Smooth muscle cell (in vitro differentiated cells): ENCODE data around the gene INAFM2. TPM values are rescaled to one million over a fixed set of nuclear protein-coding genes. Genes with fewer than 3 reads are reported as not detected.

Experiments
- DNase-seq: peaks from one replicate; lab custom pipeline; 2025; ENCODE audit not compliant: unreplicated experiment; lab: John Stamatoyannopoulos, UW
- H2AFZ ChIP-seq: fragments of 200-600 bp; sonication (generic); 2 replicates; pipeline ENCODE4 v1.6.0; 2016; ENCODE audit warnings: antibody characterized with exemption, low read depth, mild to moderate bottlenecking
- H3F3A ChIP-seq: fragments of 200-600 bp; sonication (generic); 2 replicates; pipeline ENCODE4 v1.6.0; 2017; ENCODE audit warnings: antibody characterized with exemption, low read depth
- H3K27ac ChIP-seq: fragments of 200-600 bp; sonication (generic); 2 replicates; pipeline ENCODE4 v1.5.1; 2016; ENCODE audit warnings: low read depth, mild to moderate bottlenecking
- H3K27me3 ChIP-seq: fragments of 200-600 bp; sonication (generic); 2 replicates; pipeline ENCODE4 v1.6.1; 2016; ENCODE audit warnings: low read depth, mild to moderate bottlenecking
- H3K36me3 ChIP-seq: fragments of 200-600 bp; sonication (generic); 2 replicates; pipeline ENCODE4 v1.5.1; 2016; ENCODE audit warnings: low read depth
- H3K4me1 ChIP-seq: fragments of 200-600 bp; sonication (generic); 2 replicates; pipeline ENCODE4 v1.5.1; 2016; ENCODE audit warnings: low read depth
- H3K4me2 ChIP-seq: fragments of 200-600 bp; sonication (generic); 2 replicates; pipeline ENCODE4 v1.6.0; 2016; ENCODE audit warnings: mild to moderate bottlenecking
- H3K4me3 ChIP-seq: fragments of 200-600 bp; sonication (generic); 2 replicates; pipeline ENCODE4 v1.5.1; 2016; ENCODE audit warnings: mild to moderate bottlenecking
- H3K79me2 ChIP-seq: fragments of 200-600 bp; sonication (generic); 2 replicates; pipeline ENCODE4 v1.6.0; 2016; ENCODE audit warnings: low read depth, mild to moderate bottlenecking
- H3K9ac ChIP-seq: fragments of 200-600 bp; sonication (generic); 2 replicates; pipeline ENCODE4 v1.6.0; 2016; ENCODE audit warnings: low read depth
- H3K9me3 ChIP-seq: fragments of 200-600 bp; sonication (generic); replicated peaks from 2 replicates; pipeline ENCODE4 v1.5.1; 2016; ENCODE audit warnings: low read depth
- H4K20me1 ChIP-seq: fragments of 200-600 bp; sonication (generic); 2 replicates; pipeline ENCODE4 v1.6.0; 2016; ENCODE audit warnings: low read depth
- CTCF ChIP-seq: fragments of 200-600 bp; sonication (generic); IDR thresholded peaks from 2 replicates; pipeline ENCODE4 v1.5.1; 2017; ENCODE audit warnings: borderline replicate concordance, mild to moderate bottlenecking, antibody characterized with exemption; ENCODE audit not compliant: insufficient read depth, poor library complexity, severe bottlenecking
- WGBS: methylation state at CpG from one replicate; pipeline ENCODE4 v1.1.7; 2016; ENCODE audit warnings: low lambda C conversion rate; 5-methylcytosine and 5-hydroxymethylcytosine counted together
- polyA plus RNA-seq: library from polyadenylated mRNA; unstranded; fragments of >200 nt; fragmentation: Nextera tagmentation; extraction: Ambion mirVana; gene quantifications from 2 replicates; pipeline ENCODE4 v1.2.1, GENCODE V29; 2016
- total RNA-seq: library from RNA; depleted of rRNA; stranded (reverse); fragments of >200 nt; gene quantifications from 2 replicates; pipeline ENCODE4 v1.2.3, GENCODE V29; 2014

INAFM2 gene
- total and polyA plus RNA-seq, 2 experiments from 2014 or later, result 23.9 to 28.1 TPM

- H3F3A ChIP-seq, result peaks cover 7% of the 10 kb centered on the region
- no peak for TF ChIP-seq CTCF
- no peaks in the 10 kb centered on the region for H4K20me1 ChIP-seq
- H2AFZ ChIP-seq, result no peak overlapping the region
- no peak overlapping the region for H3K9ac ChIP-seq
- no peaks in the 10 kb centered on the region for H3K9me3 ChIP-seq
- DNase-seq, result no peak
- WGBS, result 97% methylated on average over 5 of the region's 5 CpGs
- H3K27ac ChIP-seq, result no peak overlapping the region
- no peak overlapping the region for H3K4me3 ChIP-seq
- no peak overlapping the region for H3K4me2 ChIP-seq
- peaks cover 24% of the 10 kb centered on the region for H3K4me1 ChIP-seq
- no peaks in the 10 kb centered on the region for H3K36me3 ChIP-seq
- H3K27me3 ChIP-seq, result peaks cover 44% of the 10 kb centered on the region
- no peaks in the 10 kb centered on the region for H3K79me2 ChIP-seq
Observed at GRCh38 chr15:40306371-40306770, 17.1 kb upstream of the INAFM2 start.

DNA sequence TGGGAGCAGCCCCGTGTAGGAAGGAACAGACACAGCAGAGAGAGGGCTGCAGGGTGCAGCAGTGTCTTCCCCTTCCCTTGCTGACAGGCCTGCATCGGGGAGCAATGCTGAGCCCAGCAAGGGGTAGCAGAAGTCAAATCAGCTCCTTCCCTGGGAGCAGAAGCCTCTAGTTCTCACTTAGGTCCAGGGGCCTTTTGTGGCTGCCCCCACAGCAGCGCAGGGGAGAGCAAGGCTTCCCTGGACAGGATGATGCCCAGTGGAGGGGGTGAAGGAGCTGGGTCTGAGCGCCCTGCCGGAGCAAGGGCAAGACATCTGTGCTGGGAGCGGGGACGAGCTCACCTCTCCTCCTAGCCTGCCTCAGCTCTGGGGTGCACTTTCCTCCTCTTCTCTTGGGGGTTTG is 16.6 kb upstream of the INAFM2 start:
- Histone ChIP-seq H3K4me1 (peaks cover 18% of the 10 kb centered on the region), H3K79me2 (no peaks in the 10 kb centered on the region), H3K9ac (no peak overlapping the region), H3K4me2 (peak overlapping the region; percentile 67), H3K27me3 (peaks cover 49% of the 10 kb centered on the region), H3F3A (peaks cover 7% of the 10 kb centered on the region), H3K9me3 (no peaks in the 10 kb centered on the region), H2AFZ (no peak overlapping the region), H3K27ac (no peak overlapping the region), H3K4me3 (no peak overlapping the region), H3K36me3 (no peaks in the 10 kb centered on the region), H4K20me1 (no peaks in the 10 kb centered on the region)
- no peak for TF ChIP-seq CTCF
- WGBS, result 77% methylated on average over 7 of the region's 7 CpGs
- no peak for DNase-seq

- H4K20me1 ChIP-seq, result no peaks in the 10 kb centered on the region
- peak within 1 kb of the TSS; percentile 67 for H3K4me2 ChIP-seq
- no peaks in the 10 kb centered on the region for H3K9me3 ChIP-seq
- H3K27ac ChIP-seq, result no peak within 1 kb of the TSS
- peaks cover 56% of the 10 kb centered on the region for H3K27me3 ChIP-seq
- no peak within 1 kb of the TSS for H3K9ac ChIP-seq
- H3K4me3 ChIP-seq, result no peak within 1 kb of the TSS
- DNase-seq, result no peak
- H2AFZ ChIP-seq, result no peak within 1 kb of the TSS
- H3K36me3 ChIP-seq, result no peaks in the 10 kb centered on the region
- no peaks in the 10 kb centered on the region for H3K79me2 ChIP-seq
- H3K4me1 ChIP-seq, result peaks cover 17% of the 10 kb centered on the region
- WGBS, result 28% methylated on average over 15 of the region's 15 CpGs
- peaks cover 7% of the 10 kb centered on the region for H3F3A ChIP-seq
- TF ChIP-seq CTCF, result peak; percentile 23
Observed at GRCh38 chr15:40307421-40308211, 15.9 kb upstream of the INAFM2 start, which contains the start of gene PLCB2. Gene PLCB2, minus strand, starts transcription at chr15:40307935. Its CDS starts 263 bp downstream, at chr15:40307672.

GRCh38 chr15:40309344-40309862 is 14.1 kb upstream of the INAFM2 start:
- Histone ChIP-seq H3K4me1 (peaks cover 17% of the 10 kb centered on the region), H3K79me2 (no peaks in the 10 kb centered on the region), H2AFZ (no peak overlapping the region), H3K4me3 (no peak overlapping the region), H3K9ac (no peak overlapping the region), H3K9me3 (no peaks in the 10 kb centered on the region), H3K4me2 (no peak overlapping the region), H3K36me3 (no peaks in the 10 kb centered on the region), H3F3A (peaks cover 7% of the 10 kb centered on the region), H3K27me3 (peaks cover 58% of the 10 kb centered on the region), H3K27ac (no peak overlapping the region), H4K20me1 (no peaks in the 10 kb centered on the region)
- 72% methylated on average over 8 of the region's 8 CpGs for WGBS
- DNase-seq, result no peak
- TF ChIP-seq CTCF, result no peak
